Kasumi-1 (cell line): ENCODE data around the gene TTLL11.

Experiments used
- DNase-seq, 2 experiments: peaks; one replicate each; lab custom pipeline; 2025; lab: John Stamatoyannopoulos, UW

TTLL11 gene

GRCh38 chr9:121880343-121880898 lies 212.7 kb downstream of the TTLL11 start:
- DNase-seq: no peak

- no peak for DNase-seq
Measured at GRCh38 chr9:121878271-121878822, 214.8 kb downstream of the TTLL11 start.

GRCh38 chr9:121876658-121877271 lies 216.3 kb downstream of the TTLL11 start:
- DNase-seq: no peak

DNA sequence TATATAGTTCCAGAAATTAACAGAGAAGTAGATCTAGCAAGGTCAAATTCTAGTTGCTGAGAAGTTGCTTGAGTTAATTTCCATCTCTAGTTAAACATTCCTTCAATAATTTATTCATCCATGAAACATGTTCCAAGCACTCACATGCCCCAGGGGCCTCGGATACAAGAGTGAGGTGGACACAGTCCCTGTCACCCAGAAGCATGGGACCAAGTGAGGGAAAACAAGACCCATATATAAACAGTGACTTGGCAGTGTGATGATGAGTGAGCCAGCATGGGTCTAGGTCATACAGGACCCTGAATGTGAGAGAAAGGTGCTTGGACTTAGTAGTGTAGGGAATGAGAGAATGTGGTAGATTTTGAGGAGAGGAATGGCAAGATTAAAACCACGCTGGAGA lies 216.9 kb downstream of the TTLL11 start:
- no peak for DNase-seq

GRCh38 chr9:121874524-121874923 lies 218.6 kb downstream of the TTLL11 start:
- DNase-seq: no peak

DNA sequence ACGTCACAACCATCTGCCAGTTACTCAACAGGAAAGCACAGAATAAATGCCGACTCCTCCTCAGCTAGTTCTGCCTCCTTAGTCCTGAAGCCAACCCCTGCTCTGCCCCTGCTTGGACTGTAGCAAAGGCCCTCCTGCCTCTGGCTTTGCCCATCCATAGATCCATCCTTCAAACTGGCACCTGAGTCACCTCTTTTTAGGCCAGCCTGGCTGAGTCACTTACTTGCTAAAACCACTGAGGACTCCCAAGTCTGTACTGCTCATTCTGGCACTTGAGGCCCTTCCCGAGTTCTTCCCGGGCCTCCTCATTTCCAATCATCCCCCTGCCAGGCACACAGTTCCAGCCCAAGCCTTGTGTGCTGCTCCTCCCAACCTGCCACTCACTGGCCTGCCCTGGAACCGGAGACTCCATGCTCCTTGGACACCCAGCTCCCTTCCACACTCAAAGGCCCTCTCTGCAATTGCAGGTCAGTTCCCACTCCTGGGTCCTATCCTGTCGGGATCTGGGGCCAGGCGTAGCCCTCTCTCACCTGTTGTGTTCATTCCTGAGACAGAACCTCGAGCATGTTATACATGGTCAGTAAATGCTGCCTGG lies 221.6 kb downstream of the TTLL11 start:
- DNase-seq: no peak

GRCh38 chr9:121870271-121870670 lies 222.8 kb downstream of the TTLL11 start:
- no peak for DNase-seq

DNA sequence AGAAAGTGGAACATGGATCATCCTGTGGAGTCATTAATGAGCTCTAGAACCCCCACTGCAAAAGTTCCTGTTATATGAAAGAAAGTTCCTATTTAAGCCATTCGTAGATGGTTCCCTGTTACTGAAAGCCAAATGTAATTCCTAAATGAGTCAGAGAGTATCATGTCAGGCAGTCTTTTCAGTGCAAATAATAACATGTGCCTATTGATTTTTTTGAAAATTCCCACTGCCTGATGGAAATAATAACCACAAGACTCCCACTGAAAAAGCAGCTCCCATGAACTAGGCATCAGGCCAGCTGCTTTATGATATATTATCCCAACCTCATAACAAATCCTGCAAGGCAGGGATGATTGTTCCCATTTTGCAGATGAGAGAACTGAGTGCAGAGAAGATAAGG lies 224.5 kb downstream of the TTLL11 start:
- no peak for DNase-seq

GRCh38 chr9:121866927-121867326 lies 226.2 kb downstream of the TTLL11 start:
- no peak for DNase-seq

GRCh38 chr9:121865884-121866283 lies 227.2 kb downstream of the TTLL11 start:
- no peak for DNase-seq

DNA sequence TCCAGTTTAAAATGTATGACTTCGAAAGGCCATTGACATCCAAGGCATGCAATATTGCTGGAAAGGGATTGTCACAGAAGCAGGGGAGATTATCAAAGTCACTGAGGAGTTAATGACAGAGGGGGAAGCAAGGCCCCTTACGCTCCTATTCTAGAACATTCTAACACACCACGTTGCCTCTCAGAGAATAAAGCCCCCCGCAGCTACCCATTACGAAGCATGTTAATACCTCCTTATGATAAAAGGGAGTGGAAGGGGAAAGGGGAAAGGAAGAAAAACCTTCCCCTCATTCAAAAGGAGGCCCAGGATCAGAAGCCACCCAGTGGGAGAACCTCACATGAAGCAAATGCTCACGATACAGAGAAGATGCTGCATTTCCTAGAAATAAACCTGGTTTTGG lies 228.0 kb downstream of the TTLL11 start:
- DNase-seq: no peak

DNA sequence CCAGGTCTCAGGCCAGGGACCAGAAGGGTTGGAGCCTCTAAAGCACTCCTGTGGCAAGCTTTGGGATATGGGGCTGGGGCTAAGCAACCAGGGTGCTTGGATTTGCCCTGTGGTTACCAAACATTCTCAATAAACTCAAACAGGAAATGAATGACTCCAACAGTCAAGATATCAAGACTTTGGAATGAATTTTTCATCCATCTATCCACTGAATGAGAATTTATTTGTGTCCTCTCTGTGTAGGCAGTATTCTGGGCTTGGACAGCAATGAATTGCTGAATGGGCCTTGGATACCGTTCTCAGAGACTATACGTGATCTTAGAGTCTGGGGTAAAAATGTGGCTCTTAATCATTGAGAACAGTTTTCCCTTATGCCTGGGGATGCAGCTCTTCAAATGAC lies 229.2 kb downstream of the TTLL11 start:
- DNase-seq: no peak

GRCh38 chr9:121862371-121863332 lies 230.5 kb downstream of the TTLL11 start:
- no peak for DNase-seq

DNA sequence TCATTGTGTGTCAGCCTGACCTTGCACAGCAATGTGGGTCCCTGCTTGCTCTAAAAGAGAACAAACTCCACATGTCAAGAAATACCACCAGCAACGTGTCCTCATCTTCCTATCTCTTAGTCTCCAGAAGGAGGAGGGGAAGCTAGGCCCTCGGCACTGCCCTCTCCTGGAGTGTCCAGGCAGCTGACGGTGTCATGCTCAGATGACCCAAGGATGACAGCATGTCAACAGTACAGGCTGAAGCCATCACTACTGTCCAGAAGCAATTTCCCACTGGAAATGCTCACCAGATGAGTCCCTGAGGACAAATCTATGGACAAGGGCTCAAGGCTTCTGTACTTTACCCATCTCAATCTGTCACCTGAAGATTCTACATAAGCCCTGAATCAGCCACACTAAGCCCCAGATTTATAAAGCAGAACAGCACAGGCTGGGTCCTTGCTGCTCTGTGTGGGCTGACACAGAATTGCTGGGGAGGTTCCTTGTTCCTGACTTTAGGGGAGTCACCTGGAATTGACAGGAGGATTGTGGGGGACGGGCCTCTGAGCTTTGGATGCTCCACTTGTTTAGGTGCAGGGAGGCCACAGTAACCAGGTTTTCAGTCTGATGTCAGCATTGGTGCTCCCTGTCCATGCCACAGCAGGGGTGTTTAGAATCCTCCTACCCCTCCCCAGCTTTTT lies 231.5 kb downstream of the TTLL11 start:
- peak; percentile 7 to 22 for DNase-seq

DNA sequence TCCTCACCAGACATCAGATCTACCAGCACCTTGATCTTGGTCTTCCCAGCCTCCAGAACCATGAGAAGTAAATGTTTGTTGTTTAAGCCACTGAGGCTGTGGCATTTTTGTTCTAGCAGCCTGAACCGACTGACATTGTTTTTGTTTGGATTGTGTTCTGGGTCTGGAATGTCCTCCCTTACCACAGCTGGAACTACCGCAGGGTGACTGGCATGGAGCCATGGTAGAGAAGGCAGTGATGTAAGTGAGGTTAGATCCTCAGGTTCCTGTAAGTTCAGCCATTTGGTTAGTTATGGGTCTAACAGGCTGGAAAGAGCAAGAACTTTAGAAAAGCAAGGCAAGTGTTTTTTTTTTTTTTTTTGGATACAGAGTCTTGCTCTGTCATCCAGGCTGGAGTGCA lies 232.4 kb downstream of the TTLL11 start:
- DNase-seq: no peak

GRCh38 chr9:121860213-121860612 lies 232.9 kb downstream of the TTLL11 start:
- DNase-seq: no peak

GRCh38 chr9:121859646-121860045 lies 233.5 kb downstream of the TTLL11 start:
- DNase-seq: no peak

DNA sequence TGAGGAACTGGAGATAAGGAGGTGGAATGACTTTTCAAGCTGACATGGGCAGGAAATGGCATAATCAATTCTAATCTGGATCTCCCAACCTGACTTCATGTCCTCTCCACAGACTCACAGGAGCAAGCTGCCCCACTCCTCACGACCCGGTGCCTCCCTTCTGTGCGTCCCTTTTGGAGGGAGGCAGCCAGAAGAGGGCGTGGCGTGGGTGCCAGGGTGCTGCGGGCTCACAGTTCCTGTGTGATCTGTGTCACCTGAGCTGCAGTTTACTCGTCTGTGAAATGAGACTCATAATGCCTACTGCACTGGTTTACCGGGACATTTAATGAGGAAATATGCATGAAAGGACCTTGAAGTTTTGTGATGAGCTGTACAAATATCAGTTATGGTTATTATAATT lies 234.3 kb downstream of the TTLL11 start:
- DNase-seq: no peak

DNA sequence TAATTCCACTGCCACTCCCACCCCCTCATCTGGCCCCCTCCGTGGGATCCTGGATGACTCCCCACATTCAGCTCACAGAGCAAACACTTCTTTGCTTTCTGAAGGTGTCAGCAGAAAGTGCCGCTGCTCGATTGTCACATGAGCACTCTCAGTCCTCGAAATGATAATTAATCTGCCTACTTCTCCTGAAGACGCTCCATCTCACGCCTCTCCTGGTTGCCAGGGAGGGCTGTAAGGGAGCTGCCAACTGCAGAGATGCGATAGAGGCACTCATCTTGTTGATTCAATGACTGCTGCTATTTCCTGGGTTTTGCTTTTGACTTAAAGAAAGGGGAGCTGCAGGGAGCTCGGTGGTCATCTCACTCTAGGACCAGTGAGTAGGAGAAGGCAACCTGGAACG lies 235.2 kb downstream of the TTLL11 start:
- no peak for DNase-seq

DNA sequence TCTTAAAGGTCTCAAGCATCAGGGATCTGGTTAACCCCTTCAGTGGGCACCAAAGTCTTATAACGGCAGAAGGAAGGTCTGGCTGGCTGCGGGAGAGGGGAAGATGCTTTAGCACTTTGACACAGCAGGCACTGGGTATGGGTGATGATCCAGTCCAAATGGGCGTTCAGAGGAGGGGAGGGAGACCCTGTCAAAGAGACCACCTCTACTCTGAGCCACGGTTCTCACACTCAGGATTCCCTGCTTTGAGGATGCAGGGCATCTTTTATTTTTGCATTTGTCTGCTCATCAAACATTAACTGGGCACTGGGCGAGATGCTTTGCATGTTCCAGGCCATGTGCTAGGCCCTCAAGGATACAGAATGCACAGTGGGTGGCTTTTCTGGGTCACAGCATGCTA lies 237.6 kb downstream of the TTLL11 start:
- no peak for DNase-seq

GRCh38 chr9:121853617-121854395 lies 239.3 kb downstream of the TTLL11 start:
- no peak for DNase-seq
